Breast epithelium (tissue), 4 donors: Measurements from ENCODE around the gene PRDM5. TPM values are rescaled to one million over a fixed set of nuclear protein-coding genes. Genes with fewer than 3 reads are reported as not detected.

Experiments
- DNase-seq, 2 donors: peaks; one replicate each; pipeline ENCODE4 v3.0.0-alpha.2; 2019; ENCODE audit warnings: low spot score in 2 of 2
- H3K27ac ChIP-seq, 2 donors: fragments of 200-600 bp; sonication (generic) in 1 of 2; one replicate each; pipeline ENCODE4 v1.5.1; 2016 to 2019; ENCODE audit warnings: mild to moderate bottlenecking in 1 of 2
- H3K27me3 ChIP-seq, 2 donors: fragments of 200-600 bp; sonication (generic) in 1 of 2; one replicate each; pipeline versions ENCODE4 v1.5.1 to v1.6.0; 2017 to 2019; ENCODE audit warnings: control low read depth in 1 of 2, mild to moderate bottlenecking in 1 of 2
- H3K36me3 ChIP-seq: fragments of 200-600 bp; one replicate; pipeline ENCODE4 v1.5.1; 2019
- H3K4me1 ChIP-seq, 2 donors: fragments of 200-600 bp; sonication (generic); one replicate each; pipeline ENCODE4 v1.5.1; 2016 to 2019; ENCODE audit warnings: control low read depth in 1 of 2
- H3K4me3 ChIP-seq, 3 donors: fragments of 200-600 bp; sonication (generic); 1 replicate in 2 of 3; 2 replicates in 1 of 3; pipeline ENCODE4 v1.5.1; 2016 to 2019; ENCODE audit warnings: mild to moderate bottlenecking in 3 of 3, moderate library complexity in 2 of 3
- H3K9me3 ChIP-seq, 2 donors: fragments of 200-600 bp; sonication (generic) in 1 of 2; one replicate each; pipeline ENCODE4 v1.5.1; 2016 to 2019; ENCODE audit warnings: control low read depth in 1 of 2
- CTCF ChIP-seq, 3 donors: fragments of 450-650 bp; IDR thresholded peaks; one replicate each; pipeline ENCODE4 v1.5.1; 2016 to 2017; ENCODE audit warnings: antibody characterized with exemption in 3 of 3, mild to moderate bottlenecking in 3 of 3, moderate library complexity in 3 of 3
- POLR2A ChIP-seq: fragments of 450-650 bp; IDR thresholded peaks from one replicate; pipeline ENCODE4 v1.6.1; 2016; ENCODE audit warnings: antibody characterized with exemption, mild to moderate bottlenecking, moderate library complexity
- POLR2AphosphoS5 ChIP-seq, 3 donors: sonication (generic); formaldehyde crosslinking; IDR thresholded peaks; one replicate each; pipeline ENCODE4 v1.6.1; 2017; ENCODE audit warnings: antibody characterized with exemption in 3 of 3
- intact Hi-C: fragments of 100-400 bp; cut with DNase I; formaldehyde crosslinking; loops from one replicate; pipeline ENCODE4 v1.15.1; 2023; ENCODE audit warnings: low total_unique reads
- total RNA-seq, 3 donors: library from RNA; depleted of rRNA; stranded (reverse); fragments of >200 nt; gene quantifications; one replicate each; pipeline ENCODE4 v1.1.0, GENCODE V29; 2016

Gene PRDM5
- total RNA-seq, 3 donors from 2014 or later: 14.4 to 27.5 (median 24.9) TPM

GRCh38 chr4:120897981-120898719 lies 24.4 kb downstream of the PRDM5 start:
- DNase-seq: no peak
- intact Hi-C loops: no loop called here
- Histone ChIP-seq H3K4me1 (no peaks in the 10 kb centered on the region), H3K27ac (no peak overlapping the region), H3K4me3 (no peak overlapping the region), H3K9me3 (no peaks in the 10 kb centered on the region), H3K36me3 (no peaks in the 10 kb centered on the region), H3K27me3 (no peaks in the 10 kb centered on the region)
- no peak for TF ChIP-seq CTCF (IDR thresholded peaks at IDR 0.05)
- no peak for TF ChIP-seq POLR2AphosphoS5 (IDR thresholded peaks at IDR 0.05)
- TF ChIP-seq POLR2A: no peak

GRCh38 chr4:120895554-120895953 lies 27.0 kb downstream of the PRDM5 start:
- Histone ChIP-seq H3K36me3 (no peaks in the 10 kb centered on the region), H3K27me3 (no peaks in the 10 kb centered on the region), H3K9me3 (peaks cover 0 to 4% of the 10 kb centered on the region in 2 donors), H3K27ac (no peak overlapping the region), H3K4me3 (no peak overlapping the region), H3K4me1 (no peaks in the 10 kb centered on the region)
- no peak for DNase-seq
- TF ChIP-seq CTCF (IDR thresholded peaks at IDR 0.05): no peak
- no peak for TF ChIP-seq POLR2AphosphoS5 (IDR thresholded peaks at IDR 0.05)
- TF ChIP-seq POLR2A: no peak
- intact Hi-C loops: no loop called here

- no peak for TF ChIP-seq POLR2AphosphoS5 (IDR thresholded peaks at IDR 0.05)
- no peak for TF ChIP-seq POLR2A
- no peak for TF ChIP-seq CTCF (IDR thresholded peaks at IDR 0.05)
- H3K4me3 ChIP-seq: no peak overlapping the region
- no peak for DNase-seq
- intact Hi-C loops: no loop called here
- no peaks in the 10 kb centered on the region for H3K4me1 ChIP-seq
- H3K27ac ChIP-seq: no peak overlapping the region
- H3K9me3 ChIP-seq: peaks cover 0 to 4% of the 10 kb centered on the region in 2 donors
- no peaks in the 10 kb centered on the region for H3K27me3 ChIP-seq
- H3K36me3 ChIP-seq: no peaks in the 10 kb centered on the region
These were observed 29.2 kb downstream of the PRDM5 start for GRCh38 chr4:120893314-120893713.

GRCh38 chr4:120886191-120886590 lies 36.3 kb downstream of the PRDM5 start:
- TF ChIP-seq POLR2A (no peak), POLR2AphosphoS5 (IDR thresholded peaks at IDR 0.05) (no peak), CTCF (IDR thresholded peaks at IDR 0.05) (no peak)
- H3K4me3 ChIP-seq: no peak overlapping the region
- H3K36me3 ChIP-seq: no peaks in the 10 kb centered on the region
- no peak for DNase-seq
- no peaks in the 10 kb centered on the region for H3K4me1 ChIP-seq
- no peaks in the 10 kb centered on the region for H3K27me3 ChIP-seq
- no peaks in the 10 kb centered on the region for H3K9me3 ChIP-seq
- H3K27ac ChIP-seq: no peak overlapping the region
- intact Hi-C loops: no loop called here

- TF ChIP-seq POLR2A (no peak), CTCF (IDR thresholded peaks at IDR 0.05) (no peak), POLR2AphosphoS5 (IDR thresholded peaks at IDR 0.05) (no peak)
- no peaks in the 10 kb centered on the region for H3K36me3 ChIP-seq
- DNase-seq: no peak
- H3K4me3 ChIP-seq: no peak overlapping the region
- no peaks in the 10 kb centered on the region for H3K4me1 ChIP-seq
- H3K27ac ChIP-seq: no peak overlapping the region
- peaks cover 0 to 13% of the 10 kb centered on the region in 2 donors for H3K9me3 ChIP-seq
- no peaks in the 10 kb centered on the region for H3K27me3 ChIP-seq
- intact Hi-C loops: no loop called here
These were observed 40.7 kb downstream of the PRDM5 start for GRCh38 chr4:120881846-120882245.
